Activated CD8-positive, alpha-beta T cell treated with anti-CD3 and anti-CD28 coated beads, Interleukin-2, amount 10 ng/mL, durations not matched to agents 7 days and 5 days (primary cell): ENCODE measurements around the gene TDRD7. TPM values are rescaled to one million over a fixed set of nuclear protein-coding genes. Genes with fewer than 3 reads are reported as not detected.

Experiments
- ATAC-seq: fragments of 150-1000 bp; cut with Tn5 transposase; one replicate; pipeline ENCODE4 v1.10.0; 2021; ENCODE audit warnings: moderate library complexity
- CTCF ChIA-PET: fragments of 350-600 bp; sonication (Branson Sonifier 250); formaldehyde crosslinking; loops from one replicate; lab custom pipeline; 2021; ENCODE audit warnings: antibody characterized with exemption; lab: Charles Lee
- POLR2A ChIA-PET: fragments of 350-600 bp; sonication (Branson Sonifier 250); formaldehyde crosslinking; loops from one replicate; lab custom pipeline; 2021; ENCODE audit warnings: antibody characterized with exemption; lab: Charles Lee
- DNase-seq: peaks from one replicate; pipeline ENCODE4 v3.0.0-alpha.2; 2020
- H3K27ac Mint-ChIP-seq: one replicate; pipeline ENCODE4 v1.8.0; 2021; ENCODE audit warnings: mild to moderate bottlenecking, mixed read lengths
- H3K27me3 Mint-ChIP-seq: one replicate; pipeline ENCODE4 v1.8.0; 2021; ENCODE audit warnings: low read depth, mixed read lengths
- H3K36me3 Mint-ChIP-seq: one replicate; pipeline ENCODE4 v1.8.0; 2021; ENCODE audit warnings: low read depth, mixed read lengths
- H3K4me1 Mint-ChIP-seq: one replicate; pipeline ENCODE4 v1.8.0; 2021; ENCODE audit warnings: low read depth, mixed read lengths
- H3K4me3 Mint-ChIP-seq: one replicate; pipeline ENCODE4 v1.8.0; 2021; ENCODE audit warnings: mild to moderate bottlenecking, mixed read lengths
- H3K9me3 Mint-ChIP-seq: one replicate; pipeline ENCODE4 v1.8.0; 2022; ENCODE audit warnings: mixed read lengths; ENCODE audit not compliant: insufficient read depth
- microRNA-seq: library from miRNA; unstranded; fragments of <30 nt; microRNA quantifications from one replicate; pipeline ENCODE4 v1.2.0, GENCODE V29; 2022
- total RNA-seq, 2 experiments: library from RNA; stranded (reverse); gene quantifications; one replicate each; pipeline ENCODE4 v1.2.3, GENCODE V29; 2021

TDRD7 gene
- total RNA-seq, 2 experiments from 2014 or later = 9.3 to 9.6 TPM

DNA sequence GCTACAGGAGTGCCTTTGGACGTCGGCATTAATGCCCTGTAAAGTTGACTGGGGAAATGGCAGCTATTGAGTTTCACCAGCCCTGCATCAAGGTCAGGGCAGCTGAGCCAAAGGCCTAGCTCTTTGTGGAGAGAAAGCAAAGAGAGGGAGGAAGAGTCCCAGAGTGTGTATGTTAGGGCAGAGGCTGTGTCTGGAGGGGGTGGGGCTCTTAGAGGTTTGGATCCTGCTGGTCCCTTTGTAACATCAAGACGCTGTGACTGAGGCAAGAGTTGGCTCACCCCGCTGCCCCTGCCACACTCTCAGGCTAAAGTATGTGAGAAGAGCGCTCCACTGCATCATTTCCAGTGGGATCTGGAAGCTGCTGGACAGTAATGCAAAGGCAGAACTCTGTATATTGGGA is 123.9 kb downstream of the TDRD7 start:
- Mint-ChIP-seq H3K9me3 (no peaks in the 10 kb centered on the region), H3K27ac (no peak overlapping the region), H3K27me3 (peaks cover 24% of the 10 kb centered on the region), H3K36me3 (no peaks in the 10 kb centered on the region), H3K4me3 (no peak overlapping the region), H3K4me1 (no peaks in the 10 kb centered on the region)
- POLR2A ChIA-PET = no interaction called here
- CTCF ChIA-PET = no interaction called here
- DNase-seq (no peak), ATAC-seq (no peak)

DNA sequence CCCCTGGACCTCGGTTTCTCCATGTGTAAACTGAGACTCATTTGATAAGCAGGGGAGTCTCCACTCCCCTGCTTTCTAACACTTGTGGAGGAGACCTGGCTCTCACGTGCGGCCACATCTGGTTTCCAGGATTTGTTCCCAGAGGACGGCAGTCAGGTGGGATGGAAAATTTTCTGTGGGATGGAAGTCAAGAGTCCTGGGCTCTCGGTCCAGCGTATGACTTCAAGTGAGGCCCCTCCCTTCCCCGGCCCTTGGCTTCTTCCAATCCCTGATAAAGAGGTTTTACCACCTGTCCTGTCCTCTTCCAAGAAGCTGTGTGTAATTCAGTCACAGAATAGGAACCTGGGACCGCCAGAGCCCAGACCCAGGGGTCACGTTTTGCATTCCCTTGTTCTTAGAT is 124.6 kb downstream of the TDRD7 start:
- H3K9me3 Mint-ChIP-seq = no peaks in the 10 kb centered on the region
- ChIA-PET POLR2A (no interaction called here), CTCF (interaction anchor here (0.7 kb wide), 1 partner anchor 78 kb away, joined by 3 read pairs; no protein-coding TSS in a partner anchor)
- peaks cover 24% of the 10 kb centered on the region for H3K27me3 Mint-ChIP-seq
- H3K4me1 Mint-ChIP-seq = no peaks in the 10 kb centered on the region
- no peak for ATAC-seq
- H3K27ac Mint-ChIP-seq = no peak overlapping the region
- no peak for DNase-seq
- no peaks in the 10 kb centered on the region for H3K36me3 Mint-ChIP-seq
- no peak overlapping the region for H3K4me3 Mint-ChIP-seq

DNA sequence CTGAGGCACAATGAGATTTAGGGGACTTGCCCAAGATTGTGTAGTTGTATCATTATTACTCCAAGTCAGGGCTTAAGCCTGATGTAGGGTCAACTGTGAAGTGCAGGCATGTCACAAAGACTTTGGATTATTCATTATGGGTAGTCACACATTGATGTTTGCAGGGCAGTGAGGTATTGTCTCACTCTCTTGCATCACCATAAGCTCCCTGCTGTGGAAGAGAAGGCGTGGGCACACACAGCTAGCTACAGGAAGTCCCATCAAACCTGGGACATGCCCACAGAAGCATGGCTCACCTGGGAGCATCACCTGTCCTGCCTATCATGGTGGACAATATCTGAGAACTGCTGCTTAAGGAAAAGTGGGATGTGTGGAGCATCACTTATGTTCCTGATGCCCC is 131.7 kb downstream of the TDRD7 start:
- POLR2A ChIA-PET = no interaction called here
- no peak for ATAC-seq
- H3K9me3 Mint-ChIP-seq = no peaks in the 10 kb centered on the region
- H3K4me3 Mint-ChIP-seq = no peak overlapping the region
- H3K4me1 Mint-ChIP-seq = no peaks in the 10 kb centered on the region
- H3K27ac Mint-ChIP-seq = no peak overlapping the region
- CTCF ChIA-PET = interaction anchor here (1.0 kb wide), 1 partner anchor 56 kb away, joined by 4 read pairs; no protein-coding TSS in a partner anchor
- no peak for DNase-seq
- no peaks in the 10 kb centered on the region for H3K36me3 Mint-ChIP-seq
- peaks cover 10% of the 10 kb centered on the region for H3K27me3 Mint-ChIP-seq

DNA sequence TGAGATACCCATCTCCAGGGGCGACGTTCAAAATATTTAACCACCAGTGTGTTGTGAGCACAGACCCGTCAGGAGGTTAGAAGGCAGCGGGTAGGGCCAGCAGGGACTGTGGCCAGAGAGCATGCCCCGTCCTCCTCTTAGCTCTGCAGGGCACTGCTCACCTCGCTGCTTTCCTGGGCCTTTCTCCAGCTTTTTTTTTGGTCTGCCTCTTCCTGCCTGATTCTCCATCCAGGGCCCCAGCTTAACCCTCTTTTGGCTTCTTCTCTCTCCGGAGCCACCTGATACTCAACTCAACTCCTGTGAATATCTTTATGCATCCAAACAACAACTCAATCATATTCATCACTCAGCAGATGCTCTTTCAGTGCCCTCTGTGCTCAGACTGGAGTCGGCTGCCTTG is 133.6 kb downstream of the TDRD7 start:
- Mint-ChIP-seq H3K4me3 (no peak overlapping the region), H3K36me3 (no peaks in the 10 kb centered on the region), H3K4me1 (no peaks in the 10 kb centered on the region), H3K27me3 (peaks cover 4% of the 10 kb centered on the region), H3K9me3 (no peaks in the 10 kb centered on the region), H3K27ac (no peak overlapping the region)
- DNase-seq (no peak), ATAC-seq (no peak)
- CTCF ChIA-PET = interaction anchor here (1.2 kb wide), 1 partner anchor 76 kb away, joined by 3 read pairs; no protein-coding TSS in a partner anchor
- POLR2A ChIA-PET = no interaction called here

Small RNA genes within 50 kb of the gene (microRNA-seq; reads per million reads assigned to microRNA genes)
- not detected for gene MIR1302-8

Other genes starting within 250 kb of the TDRD7 start
- 1 to 10 TPM; 3.6 to 5.1 TPM for gene CCDC180, start 104.4 kb upstream of the TDRD7 start, total RNA-seq
- under 1 TPM; 0.16 to 0.29 TPM for gene TMOD1, start 89.6 kb downstream of the TDRD7 start, total RNA-seq
- gene TSTD2, start 221.3 kb downstream of the TDRD7 start, total RNA-seq = 10 to 100 TPM; 13.0 to 15.6 TPM
- gene NCBP1, start 221.7 kb downstream of the TDRD7 start, total RNA-seq = 10 to 100 TPM; 45.1 to 45.9 TPM